Measurements from ENCODE around the gene FAM163B. TPM values are rescaled to one million over a fixed set of nuclear protein-coding genes. Genes with fewer than 3 reads are reported as not detected.

Gene FAM163B
- total RNA-seq, 1 experiment from 2014 or later, result not detected

GRCh38 chr9:133582501-133583045 is 26.6 kb downstream of the FAM163B start:
- DNase-seq (ENCODE audit: low read depth), result no peak

- DNase-seq (ENCODE audit: low read depth), result no peak
Measured at GRCh38 chr9:133581513-133582343, 27.5 kb downstream of the FAM163B start.

DNA sequence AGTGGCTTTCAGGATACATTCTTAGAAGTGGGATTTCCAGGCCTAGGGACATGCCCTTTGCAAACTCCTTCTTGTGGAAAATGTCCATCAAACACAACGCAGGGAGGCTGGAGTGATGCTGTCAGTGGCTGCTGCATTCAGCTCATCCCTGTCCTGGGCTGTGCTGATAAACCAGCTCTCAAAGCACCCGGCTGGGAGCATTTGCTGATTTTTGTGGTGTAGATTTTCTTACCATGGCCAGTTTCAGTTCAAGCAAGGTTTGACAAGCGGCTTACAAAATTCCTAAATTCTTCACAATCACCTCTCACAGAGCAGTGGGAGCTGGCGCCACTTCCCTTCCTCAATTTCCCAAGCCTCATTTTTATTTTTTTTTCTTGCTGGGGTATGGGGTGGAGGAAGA is 28.2 kb downstream of the FAM163B start:
- no peak for DNase-seq (ENCODE audit: low read depth)

GRCh38 chr9:133580419-133580738 is 28.8 kb downstream of the FAM163B start:
- no peak for DNase-seq (ENCODE audit: low read depth)

DNA sequence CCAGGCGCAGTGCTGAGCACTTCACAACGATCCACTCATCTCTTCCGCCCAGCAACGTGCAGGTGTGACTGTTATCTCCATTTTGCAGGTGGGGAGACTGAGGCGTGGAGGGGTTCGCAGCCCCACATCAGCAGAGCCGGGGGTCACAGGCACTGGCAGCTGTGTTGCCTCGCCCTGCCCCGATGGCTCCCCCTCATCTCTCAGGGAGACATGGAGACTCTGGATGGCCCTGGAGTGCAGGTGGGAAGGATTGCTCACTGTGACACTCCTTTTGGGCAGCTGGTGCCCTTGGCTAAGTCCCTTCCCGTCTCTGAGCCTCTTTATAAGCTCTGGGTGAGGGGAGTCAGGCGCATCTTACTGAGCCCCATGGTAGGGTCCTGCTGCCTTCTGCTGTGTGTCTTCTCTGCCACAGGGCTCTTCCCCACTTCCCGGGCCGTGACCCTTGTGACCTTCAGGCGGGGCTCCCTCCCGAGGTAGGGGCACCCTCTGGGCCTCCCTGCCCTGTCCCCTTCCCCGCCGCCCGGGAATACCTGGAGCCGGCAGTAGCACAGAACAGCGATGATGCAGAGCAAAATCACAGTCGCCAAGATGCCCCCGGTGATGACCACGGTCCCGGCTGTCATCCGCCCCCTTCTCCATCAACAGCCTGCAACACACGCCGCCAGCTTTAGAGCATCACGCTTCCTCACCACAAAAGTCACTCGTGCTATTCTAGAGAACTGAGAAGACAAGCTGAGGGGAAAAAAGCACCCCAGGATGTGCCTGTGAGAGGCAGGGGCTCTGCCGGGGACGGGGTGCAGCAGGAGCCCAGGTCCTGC is 29.4 kb downstream of the FAM163B start:
- DNase-seq (ENCODE audit: low read depth), result no peak

DNA sequence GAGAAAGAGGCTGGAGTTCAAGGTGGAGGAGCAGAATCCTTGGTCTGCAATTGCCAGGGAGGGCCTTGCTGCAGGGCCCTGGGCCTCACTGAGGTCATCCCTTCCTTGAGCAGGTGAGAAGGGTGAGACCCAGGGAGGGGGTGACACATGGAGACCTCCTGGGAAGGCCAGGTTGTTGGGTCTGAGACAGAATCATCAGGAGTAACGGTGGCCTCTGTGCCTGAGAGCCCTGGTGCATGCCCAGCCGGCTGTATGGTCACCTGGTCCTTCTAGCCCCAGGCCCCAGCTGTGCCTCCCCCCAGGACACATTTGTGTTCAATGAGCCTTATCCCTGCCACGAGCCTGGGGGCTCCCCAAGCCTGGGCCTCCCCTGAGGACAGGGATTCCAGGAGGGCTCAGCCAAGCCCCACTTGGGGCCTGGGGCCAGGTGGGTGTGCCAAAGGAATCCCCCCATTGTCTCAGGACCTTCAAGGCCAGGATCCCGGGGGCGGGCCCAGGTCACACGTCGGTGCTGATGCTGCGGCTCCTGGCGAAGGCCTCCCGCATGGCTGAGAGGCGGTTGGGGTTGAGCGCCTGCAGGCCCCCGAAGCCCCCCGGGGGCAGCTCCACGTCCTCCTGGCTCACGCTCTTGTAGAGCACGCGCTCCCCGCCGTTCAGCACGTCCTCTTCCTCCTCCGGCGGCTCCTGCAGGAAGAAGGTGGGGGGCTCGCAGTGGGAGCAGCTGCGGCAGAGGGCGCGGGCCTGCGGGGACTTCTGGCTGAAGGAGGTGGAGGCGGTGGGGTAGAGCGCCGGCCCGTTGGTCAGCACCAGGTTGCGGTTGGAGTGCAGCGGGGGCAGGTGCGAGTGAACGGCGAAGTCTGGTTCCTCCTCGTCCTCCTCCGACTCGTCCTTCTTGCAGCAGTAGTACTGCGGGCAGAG is 30.4 kb downstream of the FAM163B start:
- no peak for DNase-seq (ENCODE audit: low read depth)

DNA sequence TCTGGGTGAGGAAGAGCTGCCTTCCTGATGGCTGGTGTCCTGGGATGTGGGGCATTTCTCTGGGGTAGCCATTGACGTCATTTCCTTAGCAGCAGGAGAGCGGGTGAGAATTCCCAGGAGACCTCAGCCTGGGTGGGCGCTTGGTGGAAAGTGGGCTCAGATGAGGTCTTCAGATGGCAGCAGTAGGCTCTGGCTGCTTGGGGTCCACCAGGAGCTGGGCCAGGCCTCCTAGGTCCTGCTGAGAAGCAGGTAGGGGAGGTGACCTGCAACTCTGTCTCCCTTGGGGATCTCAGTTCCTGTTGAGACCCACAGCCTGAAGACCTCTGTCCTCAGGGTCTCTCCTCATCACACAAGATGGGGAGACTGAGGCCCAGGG is 31.5 kb downstream of the FAM163B start:
- DNase-seq (ENCODE audit: low read depth), result peak; percentile 44

GRCh38 chr9:133576875-133577736 is 32.1 kb downstream of the FAM163B start:
- DNase-seq (ENCODE audit: low read depth), result peak; percentile 46

DNA sequence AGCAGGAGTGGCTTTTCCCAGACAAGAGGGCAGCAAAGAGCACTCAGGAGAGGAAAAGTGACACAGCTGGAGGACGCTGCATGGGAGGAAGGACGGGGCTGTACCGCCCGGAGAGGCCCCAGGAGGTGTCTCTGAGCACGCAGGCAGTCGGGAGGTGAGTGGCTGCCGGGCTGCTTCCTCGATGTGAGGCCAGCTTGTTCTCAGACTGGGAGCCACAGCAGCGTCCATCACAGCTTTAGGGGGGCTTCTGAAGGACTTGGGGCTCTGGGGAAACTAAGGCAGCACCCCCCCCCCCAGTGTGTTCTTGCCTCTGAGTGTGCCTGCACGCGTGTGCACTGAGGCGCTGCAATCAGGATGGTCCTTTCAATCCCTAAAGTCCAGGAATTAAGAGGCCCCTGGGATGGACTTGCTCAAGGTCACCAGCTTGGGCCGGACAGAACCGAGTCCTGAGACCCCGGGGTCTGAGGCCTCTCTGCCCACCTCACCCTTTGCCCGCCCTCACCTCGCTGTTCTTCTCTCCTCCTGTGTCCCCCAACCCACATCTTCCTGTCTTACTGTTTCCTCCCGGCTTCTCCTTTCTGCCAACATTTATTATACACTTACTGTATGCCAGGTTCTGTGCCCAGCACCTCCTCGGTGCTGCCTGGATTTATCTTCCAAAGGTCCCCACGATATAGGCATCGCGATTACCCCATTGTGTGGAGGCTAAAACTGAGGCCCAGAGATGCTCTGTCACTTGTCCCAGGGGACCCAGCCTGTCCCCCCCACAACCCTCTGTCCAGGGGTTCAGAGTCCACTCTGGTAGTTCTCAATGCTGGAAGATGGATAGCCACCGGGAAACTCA is 32.9 kb downstream of the FAM163B start:
- DNase-seq (ENCODE audit: low read depth), result no peak

DNA sequence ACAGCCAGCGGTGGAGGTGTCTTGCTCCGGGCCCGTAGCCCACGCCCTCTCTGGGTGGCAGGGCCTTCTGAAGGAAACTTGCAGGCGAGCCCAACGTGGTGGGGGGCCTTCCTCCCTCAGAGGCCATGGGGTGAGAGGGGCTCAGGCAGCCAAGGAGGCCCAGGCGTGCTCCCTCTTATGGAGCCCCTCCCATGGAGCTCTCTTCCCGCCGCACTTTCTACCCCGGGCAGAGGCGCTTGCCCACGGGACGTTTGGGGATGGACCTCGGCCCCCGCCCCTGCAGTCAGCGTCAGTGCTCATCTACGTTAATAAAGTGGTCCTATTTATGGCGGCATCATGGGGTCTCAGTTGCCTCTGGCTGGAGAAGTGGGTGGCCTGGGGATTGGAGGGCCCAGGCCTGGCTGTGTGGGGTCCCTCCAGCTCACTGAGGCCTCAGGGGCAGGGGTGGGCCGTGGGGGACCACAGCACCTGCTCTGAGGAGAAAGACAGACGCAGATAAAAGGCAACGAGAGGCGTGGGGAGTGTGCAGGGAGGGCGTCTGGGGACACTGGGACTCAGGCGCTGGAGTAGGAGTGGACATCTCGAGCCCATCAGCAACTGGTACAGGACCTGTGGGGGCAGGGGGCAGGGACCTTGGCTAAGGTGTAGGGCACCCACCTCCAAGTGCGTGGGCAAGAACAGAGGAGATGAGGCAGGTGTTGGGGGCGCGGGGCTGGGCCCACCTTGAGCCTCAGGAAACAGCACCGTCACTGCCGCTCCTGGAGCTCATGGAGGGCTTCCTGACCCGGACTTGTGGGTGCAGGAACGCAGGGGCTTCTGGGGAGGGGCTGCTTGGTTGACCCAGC is 33.8 kb downstream of the FAM163B start:
- DNase-seq (ENCODE audit: low read depth), result no peak

DNA sequence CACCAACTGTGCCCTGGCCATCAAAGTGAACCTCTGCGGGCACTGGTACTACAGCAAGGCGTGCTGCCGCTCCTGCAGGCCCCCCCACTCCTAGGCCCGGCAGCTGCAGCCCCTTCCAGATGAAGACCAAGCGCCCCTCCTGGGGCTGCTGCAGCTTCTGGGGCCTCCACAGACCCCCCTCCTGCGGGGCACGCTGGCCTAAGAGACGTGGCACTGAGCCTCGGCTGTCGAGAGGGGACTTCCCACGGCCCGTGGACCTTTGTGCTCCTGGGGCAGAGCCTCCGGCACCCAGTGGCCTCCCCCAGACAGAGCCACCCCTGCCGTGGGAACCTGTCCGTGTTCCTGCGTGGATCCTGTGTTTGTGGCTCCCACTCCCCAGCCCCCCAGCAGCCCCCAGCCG is 34.4 kb downstream of the FAM163B start:
- no peak for DNase-seq (ENCODE audit: low read depth)

DNA sequence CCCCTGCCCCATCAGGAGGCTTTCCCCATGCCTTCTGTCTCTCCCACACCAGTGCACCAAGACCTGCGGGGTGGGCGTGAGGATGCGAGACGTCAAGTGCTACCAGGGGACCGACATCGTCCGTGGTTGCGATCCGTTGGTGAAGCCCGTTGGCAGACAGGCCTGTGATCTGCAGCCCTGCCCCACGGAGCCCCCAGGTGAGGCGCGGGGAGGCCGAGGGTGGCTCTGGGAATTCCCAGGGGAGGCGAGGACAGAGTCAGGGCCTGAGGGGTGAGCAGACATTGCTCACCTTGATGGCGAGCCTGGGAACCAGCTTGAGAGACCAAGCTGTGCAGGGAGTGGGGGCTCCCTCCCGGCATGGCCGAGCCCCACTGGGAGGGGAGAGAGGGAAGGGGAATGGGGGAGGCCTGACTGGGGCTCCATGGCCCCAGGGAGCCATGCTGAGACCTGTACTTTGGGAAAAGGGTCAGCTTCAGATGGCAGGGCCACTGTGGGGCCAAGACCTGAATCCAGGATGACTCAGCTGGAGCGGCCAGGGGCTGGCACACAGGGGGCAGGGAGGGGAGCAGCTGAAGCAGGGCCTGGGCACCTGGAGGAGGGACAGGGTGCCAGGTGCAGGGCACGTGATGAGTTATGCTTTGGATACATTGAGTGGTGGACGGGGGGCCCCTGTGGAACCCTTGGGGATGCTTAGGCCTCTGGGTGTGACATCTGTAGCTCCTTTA is 35.2 kb downstream of the FAM163B start:
- no peak for DNase-seq (ENCODE audit: low read depth)

- DNase-seq (ENCODE audit: low read depth), result no peak
Measured at GRCh38 chr9:133572821-133573361, 36.3 kb downstream of the FAM163B start.

GRCh38 chr9:133571896-133572595 is 37.1 kb downstream of the FAM163B start:
- no peak for DNase-seq (ENCODE audit: low read depth)

DNA sequence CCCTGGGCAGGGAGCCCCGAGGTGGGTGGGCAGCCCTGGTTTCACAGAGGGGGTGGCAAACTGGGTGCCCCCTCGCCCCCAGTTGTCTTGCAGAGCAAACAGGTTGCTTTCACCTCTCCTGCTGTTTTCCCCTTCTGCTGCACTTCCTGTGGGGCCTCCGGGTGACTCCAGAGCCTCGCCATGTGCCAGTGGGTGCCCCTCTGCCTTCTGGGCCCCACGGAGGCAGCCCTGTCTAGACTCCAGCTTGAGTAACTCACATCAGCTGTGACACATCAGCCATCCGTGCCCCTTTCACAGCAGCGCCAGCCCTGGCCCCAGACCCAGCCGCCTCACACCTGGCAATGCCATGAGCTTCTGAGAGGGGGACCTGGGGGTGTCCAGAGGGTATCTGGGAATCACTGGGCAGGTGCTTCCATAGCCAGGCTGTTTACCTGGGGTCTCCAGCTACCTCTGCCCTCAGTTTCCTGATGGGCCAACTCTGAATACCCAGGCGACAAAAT is 37.7 kb downstream of the FAM163B start:
- no peak for DNase-seq (ENCODE audit: low read depth)

DNA sequence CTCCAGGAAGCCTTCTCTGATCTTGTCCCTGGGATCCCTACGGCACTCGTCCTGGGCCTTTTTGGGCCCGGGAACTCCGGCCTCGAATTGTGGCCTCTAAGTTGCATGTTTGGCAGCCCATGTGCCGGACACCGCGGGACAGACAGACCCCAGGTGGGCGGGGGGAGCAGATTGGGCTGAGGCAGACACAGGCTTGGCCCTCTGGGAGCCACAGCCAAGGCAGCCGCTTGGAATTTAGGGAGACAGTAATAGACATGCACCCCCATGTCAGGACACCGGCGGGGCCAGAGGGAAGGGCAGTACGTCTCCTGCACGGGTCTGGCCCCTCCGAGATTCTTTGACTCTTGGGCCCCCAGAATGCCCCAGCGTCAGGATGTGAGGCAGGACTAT is 38.5 kb downstream of the FAM163B start:
- DNase-seq (ENCODE audit: low read depth), result no peak
